ENCODE data around the gene MLPH.

MLPH gene

DNA sequence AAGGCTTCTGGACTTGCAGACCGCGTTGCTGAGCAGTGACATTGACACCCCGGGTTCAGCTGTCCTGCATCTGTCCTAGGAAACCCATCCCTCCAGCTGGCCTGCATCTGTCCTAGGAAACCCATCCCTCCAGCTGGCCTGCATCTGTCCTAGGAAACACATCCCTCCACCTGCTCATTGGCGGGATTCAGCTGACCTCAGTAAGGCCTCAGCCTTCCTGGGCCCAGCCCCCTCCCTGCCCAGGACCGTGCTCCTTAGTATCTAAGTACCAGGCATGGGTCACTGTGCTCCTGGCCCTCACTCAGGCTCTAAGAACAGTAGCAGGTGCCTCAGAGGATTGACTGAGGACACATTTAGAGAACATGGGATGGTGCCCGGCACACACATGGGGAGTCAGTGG is 1.2 kb downstream of the MLPH start:
- no peak overlapping the region for H3K4me2 ChIP-seq (ENCODE audit: low read length)
- no peak overlapping the region for H3K27ac ChIP-seq (ENCODE audit: low read depth, low read length)
- H2AK5ac ChIP-seq (ENCODE audit: low read length) = no peak overlapping the region
- H3K9ac ChIP-seq (ENCODE audit: low read length) = no peak overlapping the region
- H3K4me1 ChIP-seq (ENCODE audit: control insufficient read depth in 1 of 2, insufficient read depth in 2 of 2, low read length in 2 of 2) = peaks cover 15 to 26% of the 10 kb centered on the region in 2 experiments
- H3K4me3 ChIP-seq (ENCODE audit: low read depth, low read length) = no peak overlapping the region
- no peak for DNase-seq
- no peak overlapping the region for H3K23ac ChIP-seq (ENCODE audit: low read length)
- no peak overlapping the region for H4K91ac ChIP-seq (ENCODE audit: low read depth, low read length)
- H2BK5ac ChIP-seq (ENCODE audit: low read depth, low read length, poor library complexity) = no peak overlapping the region
- H3K4ac ChIP-seq (ENCODE audit: low read depth, low read length) = no peak overlapping the region
- H3K79me1 ChIP-seq (ENCODE audit: low read length) = peaks cover 6% of the 10 kb centered on the region
- no peaks in the 10 kb centered on the region for H3K79me2 ChIP-seq (ENCODE audit: control insufficient read depth, insufficient read depth, low read length, poor library complexity)
- H3K18ac ChIP-seq (ENCODE audit: low read length) = no peak overlapping the region
- H3K14ac ChIP-seq (ENCODE audit: low read length) = no peak overlapping the region
- H3K9me3 ChIP-seq (ENCODE audit: insufficient read depth, low read depth, low read length) = peaks cover 15% of the 10 kb centered on the region
- no peak overlapping the region for H2AFZ ChIP-seq (ENCODE audit: insufficient read depth, low read length, poor library complexity)
- no peak overlapping the region for H2BK120ac ChIP-seq (ENCODE audit: insufficient read depth, low read length, poor library complexity)
- no CpG with 5 or more reads among the region's 6 CpGs for WGBS (ENCODE audit: extremely low coverage, insufficient coverage, insufficient read length)
- peaks cover 1 to 2% of the 10 kb centered on the region in 2 experiments for H3K36me3 ChIP-seq (ENCODE audit: control insufficient read depth in 1 of 2, insufficient read depth in 2 of 2, low read length in 2 of 2)
- no peak overlapping the region for H2BK12ac ChIP-seq (ENCODE audit: low read length)
- peaks cover 19% of the 10 kb centered on the region for H3K27me3 ChIP-seq (ENCODE audit: insufficient read depth, low read length)
- H4K8ac ChIP-seq (ENCODE audit: low read depth, low read length) = no peak overlapping the region
- no peak overlapping the region for H4K12ac ChIP-seq (ENCODE audit: low read depth, low read length)

DNA sequence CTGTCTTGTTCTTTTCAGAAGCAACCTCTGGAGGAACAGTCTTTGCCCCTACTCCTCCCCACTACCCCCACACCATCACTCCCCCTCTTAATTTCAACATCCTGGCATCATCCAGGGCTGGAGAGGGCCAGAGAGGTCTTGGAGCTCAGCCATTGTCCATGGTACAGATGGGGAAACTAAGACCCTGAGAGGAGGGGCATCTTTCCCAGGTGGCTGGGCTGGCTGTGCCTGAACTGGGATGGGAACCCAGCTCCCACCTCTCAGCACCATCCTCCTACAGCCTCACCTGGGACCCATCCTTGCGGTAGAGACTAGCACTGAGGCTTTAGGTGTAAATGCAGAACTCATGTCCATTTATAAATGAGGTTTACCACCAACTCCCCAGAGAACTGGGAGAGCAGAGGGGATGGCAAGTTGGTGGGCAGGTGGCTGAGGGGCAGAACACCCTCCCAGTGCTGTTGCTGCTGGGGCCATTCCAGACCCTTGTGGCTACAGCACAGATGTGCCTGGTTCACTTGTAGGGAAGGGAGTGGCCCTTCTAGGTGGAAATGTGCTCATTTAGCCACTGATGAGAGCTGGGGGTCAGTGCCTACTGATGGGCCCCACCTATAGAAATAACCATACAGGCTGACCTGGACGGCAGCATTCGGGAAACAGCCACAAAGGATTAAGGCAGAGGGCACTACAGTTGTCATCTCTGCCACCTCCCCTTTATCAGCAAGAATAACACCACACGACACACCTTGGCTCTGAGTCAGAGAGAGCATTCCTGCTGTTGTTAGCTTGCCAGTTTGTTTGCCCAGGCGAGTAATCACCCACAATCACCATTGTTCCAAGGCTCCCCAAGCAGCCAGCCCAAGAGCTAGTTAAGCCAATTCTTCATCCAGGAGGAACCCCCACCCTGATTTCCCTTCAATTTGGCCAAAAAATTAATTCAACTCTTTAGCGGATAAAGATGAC is 2.1 kb downstream of the MLPH start:
- WGBS (ENCODE audit: extremely low coverage, insufficient coverage, insufficient read length) = no CpG with 5 or more reads among the region's 6 CpGs

DNA sequence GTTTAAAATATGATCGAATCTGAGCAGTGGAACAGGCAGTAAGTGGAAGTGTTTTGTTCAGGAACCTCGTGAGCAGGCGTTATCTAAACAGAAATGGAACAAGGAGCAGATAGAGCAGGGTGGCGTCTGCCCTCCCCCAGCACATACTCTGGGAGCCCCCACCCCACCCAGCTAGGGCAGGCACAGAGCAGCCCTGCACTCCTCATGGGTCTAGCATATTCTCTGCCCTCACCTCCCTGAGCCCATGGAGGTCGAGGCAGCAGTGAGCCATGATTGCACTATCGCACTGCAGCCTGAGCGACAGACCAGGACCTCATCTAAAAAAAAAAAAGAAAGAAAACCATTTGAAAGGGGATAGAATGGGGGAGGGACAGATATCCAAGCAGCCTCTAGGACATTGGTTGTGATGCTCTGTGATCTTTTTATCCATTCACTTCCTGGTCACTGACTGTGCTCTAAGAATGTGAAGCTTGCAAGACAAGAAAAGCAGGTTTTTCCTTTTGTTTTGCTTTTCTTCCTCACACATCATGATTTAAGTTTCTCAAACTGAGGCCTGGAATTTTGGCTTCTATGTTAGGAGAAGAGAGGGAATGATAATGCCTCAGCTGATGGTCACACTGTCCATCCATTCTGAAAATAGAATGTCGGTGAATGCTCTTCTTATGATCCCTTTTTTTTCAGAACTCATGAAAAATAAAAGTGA is 3.1 kb downstream of the MLPH start:
- Histone ChIP-seq H3K27me3 (ENCODE audit: insufficient read depth, low read length) (peaks cover 19% of the 10 kb centered on the region), H3K27ac (ENCODE audit: low read depth, low read length) (peak overlapping the region; percentile 55), H2AK5ac (ENCODE audit: low read length) (no peak overlapping the region), H2BK5ac (ENCODE audit: low read depth, low read length, poor library complexity) (peak overlapping the region; percentile 10), H3K9me3 (ENCODE audit: insufficient read depth, low read depth, low read length) (peaks cover 15% of the 10 kb centered on the region), H3K79me2 (ENCODE audit: control insufficient read depth, insufficient read depth, low read length, poor library complexity) (no peaks in the 10 kb centered on the region), H3K9ac (ENCODE audit: low read length) (no peak overlapping the region), H3K4me3 (ENCODE audit: low read depth, low read length) (no peak overlapping the region), H3K23ac (ENCODE audit: low read length) (no peak overlapping the region), H3K79me1 (ENCODE audit: low read length) (peaks cover 6% of the 10 kb centered on the region), H3K4ac (ENCODE audit: low read depth, low read length) (no peak overlapping the region), H3K14ac (ENCODE audit: low read length) (peak overlapping the region; percentile 28), H2AFZ (ENCODE audit: insufficient read depth, low read length, poor library complexity) (no peak overlapping the region), H3K4me1 (ENCODE audit: control insufficient read depth in 1 of 2, insufficient read depth in 2 of 2, low read length in 2 of 2) (peaks cover 13 to 24% of the 10 kb centered on the region in 2 experiments), H2BK120ac (ENCODE audit: insufficient read depth, low read length, poor library complexity) (peak overlapping the region; percentile 43), H4K91ac (ENCODE audit: low read depth, low read length) (peak overlapping the region; percentile 62), H3K18ac (ENCODE audit: low read length) (peak overlapping the region; percentile 18), H4K12ac (ENCODE audit: low read depth, low read length) (peak overlapping the region; percentile 5), H2BK12ac (ENCODE audit: low read length) (peak overlapping the region; percentile 53), H4K8ac (ENCODE audit: low read depth, low read length) (peak overlapping the region; percentile 44), H3K36me3 (ENCODE audit: control insufficient read depth in 1 of 2, insufficient read depth in 2 of 2, low read length in 2 of 2) (peaks cover 1 to 2% of the 10 kb centered on the region in 2 experiments), H3K4me2 (ENCODE audit: low read length) (peak overlapping the region; percentile 14)
- DNase-seq = peak; percentile 42 to 81
- no CpG with 5 or more reads among the region's 8 CpGs for WGBS (ENCODE audit: extremely low coverage, insufficient coverage, insufficient read length)

More for the DNA sequence above, 2.1 kb downstream of the MLPH start:
- no peak overlapping the region for H3K23ac ChIP-seq (ENCODE audit: low read length)
- no peak overlapping the region for H2AFZ ChIP-seq (ENCODE audit: insufficient read depth, low read length, poor library complexity)
- peak overlapping the region; percentile 20 for H2AK5ac ChIP-seq (ENCODE audit: low read length)
- H3K9me3 ChIP-seq (ENCODE audit: insufficient read depth, low read depth, low read length) = peaks cover 15% of the 10 kb centered on the region
- H3K4me1 ChIP-seq (ENCODE audit: control insufficient read depth in 1 of 2, insufficient read depth in 2 of 2, low read length in 2 of 2) = peaks cover 13 to 24% of the 10 kb centered on the region in 2 experiments
- H2BK120ac ChIP-seq (ENCODE audit: insufficient read depth, low read length, poor library complexity) = peak overlapping the region; percentile 43
- H2BK12ac ChIP-seq (ENCODE audit: low read length) = peak overlapping the region; percentile 53
- no peak overlapping the region for H3K14ac ChIP-seq (ENCODE audit: low read length)
- peaks cover 19% of the 10 kb centered on the region for H3K27me3 ChIP-seq (ENCODE audit: insufficient read depth, low read length)
- H4K91ac ChIP-seq (ENCODE audit: low read depth, low read length) = peak overlapping the region; percentile 62
- H3K4ac ChIP-seq (ENCODE audit: low read depth, low read length) = no peak overlapping the region
- H4K12ac ChIP-seq (ENCODE audit: low read depth, low read length) = no peak overlapping the region
- peak overlapping the region; percentile 55 for H3K27ac ChIP-seq (ENCODE audit: low read depth, low read length)
- H3K79me1 ChIP-seq (ENCODE audit: low read length) = peaks cover 6% of the 10 kb centered on the region
- no peak overlapping the region for H3K18ac ChIP-seq (ENCODE audit: low read length)
- H3K4me2 ChIP-seq (ENCODE audit: low read length) = no peak overlapping the region
- H3K36me3 ChIP-seq (ENCODE audit: control insufficient read depth in 1 of 2, insufficient read depth in 2 of 2, low read length in 2 of 2) = peaks cover 1 to 2% of the 10 kb centered on the region in 2 experiments
- H4K8ac ChIP-seq (ENCODE audit: low read depth, low read length) = no peak overlapping the region
- no peaks in the 10 kb centered on the region for H3K79me2 ChIP-seq (ENCODE audit: control insufficient read depth, insufficient read depth, low read length, poor library complexity)
- H3K4me3 ChIP-seq (ENCODE audit: low read depth, low read length) = no peak overlapping the region
- no peak overlapping the region for H2BK5ac ChIP-seq (ENCODE audit: low read depth, low read length, poor library complexity)
- DNase-seq = no peak
- no peak overlapping the region for H3K9ac ChIP-seq (ENCODE audit: low read length)

DNA sequence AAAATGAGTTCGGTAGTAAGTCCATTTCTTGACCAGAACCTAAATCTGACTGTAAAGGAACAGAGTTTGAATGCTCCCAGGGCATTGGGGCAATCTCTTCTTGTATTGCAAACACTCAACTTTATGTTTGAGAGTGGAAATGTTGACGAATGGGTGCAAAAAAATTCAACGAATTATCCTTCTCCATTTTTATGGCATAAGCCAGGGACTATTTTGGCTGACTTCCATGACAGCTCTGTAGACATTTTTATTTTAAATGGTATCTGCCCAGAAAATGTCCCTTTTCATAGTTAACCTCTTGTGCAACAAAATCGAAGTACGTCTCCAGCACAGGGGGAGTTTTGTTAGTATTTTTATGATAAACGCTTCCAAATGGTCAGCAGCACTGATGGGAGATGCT is 3.7 kb downstream of the MLPH start:
- H3K18ac ChIP-seq (ENCODE audit: low read length) = no peak overlapping the region
- no peak overlapping the region for H2AFZ ChIP-seq (ENCODE audit: insufficient read depth, low read length, poor library complexity)
- no peak overlapping the region for H3K9ac ChIP-seq (ENCODE audit: low read length)
- peaks cover 15% of the 10 kb centered on the region for H3K9me3 ChIP-seq (ENCODE audit: insufficient read depth, low read depth, low read length)
- H3K14ac ChIP-seq (ENCODE audit: low read length) = no peak overlapping the region
- no peak overlapping the region for H4K12ac ChIP-seq (ENCODE audit: low read depth, low read length)
- H3K27ac ChIP-seq (ENCODE audit: low read depth, low read length) = peak overlapping the region; percentile 15
- H3K27me3 ChIP-seq (ENCODE audit: insufficient read depth, low read length) = peaks cover 18% of the 10 kb centered on the region
- no peak overlapping the region for H2AK5ac ChIP-seq (ENCODE audit: low read length)
- no peak overlapping the region for H3K4ac ChIP-seq (ENCODE audit: low read depth, low read length)
- peaks cover 1 to 2% of the 10 kb centered on the region in 2 experiments for H3K36me3 ChIP-seq (ENCODE audit: control insufficient read depth in 1 of 2, insufficient read depth in 2 of 2, low read length in 2 of 2)
- H3K4me2 ChIP-seq (ENCODE audit: low read length) = no peak overlapping the region
- no peak overlapping the region for H2BK12ac ChIP-seq (ENCODE audit: low read length)
- no peak overlapping the region for H3K23ac ChIP-seq (ENCODE audit: low read length)
- no peak for DNase-seq
- H3K4me3 ChIP-seq (ENCODE audit: low read depth, low read length) = no peak overlapping the region
- H2BK120ac ChIP-seq (ENCODE audit: insufficient read depth, low read length, poor library complexity) = no peak overlapping the region
- H2BK5ac ChIP-seq (ENCODE audit: low read depth, low read length, poor library complexity) = no peak overlapping the region
- WGBS (ENCODE audit: extremely low coverage, insufficient coverage, insufficient read length) = no CpG with 5 or more reads among the region's 6 CpGs
- H3K79me2 ChIP-seq (ENCODE audit: control insufficient read depth, insufficient read depth, low read length, poor library complexity) = no peaks in the 10 kb centered on the region
- H4K91ac ChIP-seq (ENCODE audit: low read depth, low read length) = no peak overlapping the region
- peaks cover 13 to 24% of the 10 kb centered on the region in 2 experiments for H3K4me1 ChIP-seq (ENCODE audit: control insufficient read depth in 1 of 2, insufficient read depth in 2 of 2, low read length in 2 of 2)
- no peak overlapping the region for H4K8ac ChIP-seq (ENCODE audit: low read depth, low read length)
- H3K79me1 ChIP-seq (ENCODE audit: low read length) = peaks cover 6% of the 10 kb centered on the region
